Common myeloid progenitor, CD34-positive (primary cell): ENCODE results near the gene SLC23A1.
A peak's percentile ranks its signal among the peaks of the same experiment; 100 is the strongest.

Experiments used
- CTCF ChIA-PET: fragments of 350-600 bp; sonication (Branson Sonifier 250); formaldehyde crosslinking; loops from one replicate; lab custom pipeline; 2021; ENCODE audit warnings: antibody characterized with exemption; lab: Charles Lee
- POLR2A ChIA-PET: fragments of 350-600 bp; sonication (Branson Sonifier 250); formaldehyde crosslinking; loops from one replicate; lab custom pipeline; 2021; ENCODE audit warnings: antibody characterized with exemption; lab: Charles Lee
- DNase-seq, 3 donors: peaks; one replicate each; pipeline versions ENCODE4 v3.0.0 to v3.0.0-alpha.2; 2013
- H3K27ac ChIP-seq, 2 experiments: 1 replicate in 1 of 2; 2 replicates in 1 of 2; pipeline ENCODE4 v1.7.0; 2013; ENCODE audit warnings: inconsistent platforms in 2 of 2, low read length in 2 of 2, mild to moderate bottlenecking in 2 of 2, low read depth in 1 of 2, moderate library complexity in 1 of 2; ENCODE audit not compliant: severe bottlenecking in 2 of 2, insufficient read depth in 1 of 2, poor library complexity in 1 of 2
- H3K27me3 ChIP-seq, 5 experiments: replicated peaks in 2 of 5; 1 replicate in 3 of 5; 2 replicates in 2 of 5; pipeline versions ENCODE4 v1.6.1 to v1.7.0; 2013; ENCODE audit warnings: low read length in 4 of 5, mild to moderate bottlenecking in 2 of 5, moderate library complexity in 2 of 5, inconsistent platforms in 1 of 5; ENCODE audit not compliant: insufficient read depth in 5 of 5, control insufficient read depth in 4 of 5
- H3K36me3 ChIP-seq, 4 experiments: 1 replicate in 2 of 4; 2 replicates in 2 of 4; pipeline versions ENCODE4 v1.6.1 to v1.7.0; 2013; ENCODE audit warnings: low read length in 3 of 4, control low read depth in 1 of 4, mild to moderate bottlenecking in 1 of 4; ENCODE audit not compliant: control insufficient read depth in 4 of 4, insufficient read depth in 4 of 4
- H3K4me1 ChIP-seq, 4 experiments: 1 replicate in 3 of 4; 2 replicates in 1 of 4; pipeline versions ENCODE4 v1.6.1 to v1.7.1; 2013; ENCODE audit warnings: low read length in 3 of 4, mild to moderate bottlenecking in 3 of 4, control low read depth in 1 of 4, inconsistent platforms in 1 of 4, moderate library complexity in 1 of 4; ENCODE audit not compliant: control insufficient read depth in 4 of 4, insufficient read depth in 4 of 4; ENCODE audit errors: control extremely low read depth in 1 of 4
- H3K4me3 ChIP-seq, 7 experiments: 1 replicate in 4 of 7; 2 replicates in 3 of 7; pipeline versions ENCODE4 v1.5.1 to v1.7.0; 2013; ENCODE audit warnings: mild to moderate bottlenecking in 7 of 7, low read length in 6 of 7, moderate library complexity in 6 of 7, inconsistent platforms in 2 of 7, low read depth in 2 of 7, control low read depth in 1 of 7; ENCODE audit not compliant: insufficient read depth in 4 of 7, control insufficient read depth in 1 of 7; ENCODE audit errors: extremely low read depth in 1 of 7
- H3K9me3 ChIP-seq, 5 experiments: 1 replicate in 4 of 5; 2 replicates in 1 of 5; pipeline versions ENCODE4 v1.6.1 to v1.7.1; 2013; ENCODE audit warnings: low read length in 4 of 5, mild to moderate bottlenecking in 2 of 5, inconsistent platforms in 1 of 5, low read depth in 1 of 5, moderate library complexity in 1 of 5; ENCODE audit not compliant: control insufficient read depth in 4 of 5, insufficient read depth in 2 of 5; ENCODE audit errors: control extremely low read depth in 1 of 5
- WGBS: methylation state at CpG from one replicate; pipeline ENCODE4 v1.1.5; 2013; ENCODE audit not compliant: insufficient coverage; 5-methylcytosine and 5-hydroxymethylcytosine counted together

Gene SLC23A1

DNA sequence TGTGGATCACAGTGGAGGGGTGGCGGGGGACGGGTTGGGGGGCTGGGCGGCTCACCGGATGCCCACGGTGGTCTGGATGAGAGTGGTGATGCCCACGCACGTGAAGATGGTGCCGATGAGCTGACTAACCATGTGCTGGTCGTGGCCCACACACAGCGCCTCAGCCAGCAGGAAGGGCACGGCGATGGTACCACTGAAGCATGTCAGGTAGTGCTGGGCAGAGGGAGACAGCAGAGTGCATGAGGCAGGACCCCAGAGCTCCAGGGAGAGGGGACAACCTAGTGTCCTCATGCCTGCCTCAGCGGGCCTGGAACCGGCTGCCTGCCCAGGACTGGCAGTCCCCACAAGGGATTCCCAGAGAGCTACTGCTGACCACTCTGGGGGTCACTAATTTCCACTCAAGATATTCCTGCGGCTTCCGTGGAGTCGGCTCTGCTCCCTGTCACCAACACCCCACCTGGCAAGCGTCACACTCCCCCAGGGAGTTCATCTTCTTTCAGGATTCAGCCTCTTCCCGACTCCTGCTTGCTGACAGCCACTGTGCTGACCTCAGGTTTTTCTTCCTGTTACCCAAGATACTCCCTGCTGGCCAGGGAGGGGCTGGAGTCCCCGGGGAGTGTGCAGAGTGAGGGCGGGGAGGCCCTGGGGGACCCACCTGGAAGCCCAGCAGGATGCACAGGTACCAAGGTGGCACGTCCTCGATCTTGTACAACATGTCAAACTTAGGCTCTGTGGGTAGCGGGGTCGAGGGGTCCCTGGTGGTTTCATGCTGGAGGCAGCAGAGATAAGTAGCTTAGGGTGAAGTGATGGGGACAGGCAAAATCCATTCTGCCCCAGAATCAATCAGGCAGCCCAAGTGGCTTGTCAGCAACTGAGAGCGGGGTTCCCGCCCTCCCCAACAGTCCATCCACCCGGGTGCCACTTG, 998 bp downstream of the SLC23A1 start:
- Histone ChIP-seq H3K27ac (peak overlapping the region in 1 of 2 experiments; percentile 39), H3K4me3 (no peak overlapping the region), H3K4me1 (peaks cover 6 to 52% (median 51%) of the 10 kb centered on the region in 4 experiments), H3K27me3 (no peaks in the 10 kb centered on the region), H3K36me3 (peaks cover 0 to 8% (median 7%) of the 10 kb centered on the region in 4 experiments), H3K9me3 (no peaks in the 10 kb centered on the region)
- 96% methylated on average over 26 of the region's 28 CpGs for whole genome bisulfite sequencing
- POLR2A ChIA-PET = no interaction called here
- no peak for DNase-seq
- CTCF ChIA-PET = interaction anchor here (1.4 to 7.4 kb wide), 3 partner anchors 7 to 20 kb away, joined by 3 to 43 read pairs (median 7); no protein-coding TSS in a partner anchor

DNA sequence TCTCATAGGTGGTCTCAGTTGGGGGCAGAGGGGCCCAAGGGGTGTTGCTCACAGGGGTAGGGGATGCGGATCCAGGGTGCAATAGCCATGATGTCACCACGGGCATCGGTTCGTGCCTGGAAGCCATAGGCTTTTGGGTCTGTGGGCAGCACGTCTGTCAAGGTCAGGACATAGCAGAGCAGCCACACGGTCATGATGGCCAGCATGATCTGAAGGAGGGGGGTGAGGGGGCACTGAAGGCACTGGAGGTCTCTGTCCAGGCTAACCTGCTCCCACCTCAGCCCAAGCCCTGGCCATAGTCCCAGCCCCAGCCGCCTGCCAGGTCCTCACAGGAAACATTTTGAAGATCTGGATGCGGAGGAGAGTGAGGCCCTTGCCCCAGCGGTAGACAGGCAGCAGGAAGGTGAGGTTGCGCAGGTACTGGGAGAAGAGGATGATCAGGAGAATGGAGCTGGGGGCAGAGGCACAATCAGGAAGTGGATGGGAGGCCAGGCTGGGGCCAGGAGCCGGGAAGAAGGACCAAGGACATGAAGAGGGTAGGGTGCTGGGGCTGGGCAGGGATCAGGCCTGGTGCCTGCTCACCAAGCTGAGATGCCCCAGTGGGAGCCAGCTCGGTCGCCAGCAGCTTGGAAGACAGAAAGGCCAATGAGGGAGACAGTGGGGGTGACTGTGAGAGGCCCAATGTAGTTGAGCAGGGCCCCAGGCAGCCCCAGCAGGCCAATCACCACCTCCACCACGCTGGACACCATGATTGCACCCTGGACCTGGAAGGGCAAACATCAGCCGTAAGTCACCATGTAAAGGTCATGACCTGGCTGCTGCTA, 3.3 kb downstream of the SLC23A1 start:
- Histone ChIP-seq H3K27me3 (no peaks in the 10 kb centered on the region), H3K27ac (no peak overlapping the region), H3K9me3 (no peaks in the 10 kb centered on the region), H3K4me1 (peaks cover 0 to 29% (median 29%) of the 10 kb centered on the region in 4 experiments), H3K36me3 (peaks cover 0 to 13% (median 4%) of the 10 kb centered on the region in 4 experiments), H3K4me3 (no peak overlapping the region)
- ChIA-PET POLR2A (no interaction called here), CTCF (no interaction called here)
- WGBS = 95% methylated on average over 13 of the region's 15 CpGs
- no peak for DNase-seq

DNA sequence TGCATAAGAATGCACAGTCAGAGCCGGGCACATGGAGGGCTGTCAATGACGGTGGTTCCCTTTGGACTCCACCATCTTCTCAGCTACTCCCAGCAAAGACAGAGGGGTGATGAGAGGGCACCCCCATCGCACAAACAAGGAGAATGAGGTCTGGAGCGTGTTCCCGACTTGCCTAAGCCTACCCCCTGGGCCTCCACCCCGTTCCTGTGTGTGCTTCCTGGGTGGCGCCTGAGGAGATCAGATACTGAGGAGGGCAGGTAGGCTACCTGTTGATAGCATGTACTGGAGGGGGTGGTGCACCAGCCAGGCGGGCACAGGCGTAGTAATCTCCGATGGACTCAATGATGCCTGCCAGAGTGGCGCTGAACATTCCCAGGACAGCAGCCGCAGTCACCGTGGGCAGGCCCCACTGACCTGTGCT, 4.1 kb downstream of the SLC23A1 start:
- CTCF ChIA-PET = interaction anchor here (1.3 kb wide), 1 partner anchor 13 kb away, joined by 4 read pairs; no protein-coding TSS in a partner anchor
- no peak for DNase-seq
- POLR2A ChIA-PET = interaction anchor here (0.7 kb wide), 1 partner anchor 10 kb away, joined by 3 read pairs; no protein-coding TSS in a partner anchor
- Histone ChIP-seq H3K9me3 (no peaks in the 10 kb centered on the region), H3K36me3 (peaks cover 0 to 18% (median 6%) of the 10 kb centered on the region in 4 experiments), H3K4me1 (peaks cover 0 to 21% (median 20%) of the 10 kb centered on the region in 4 experiments), H3K27ac (no peak overlapping the region), H3K27me3 (no peaks in the 10 kb centered on the region), H3K4me3 (no peak overlapping the region)
- 88% methylated on average over 12 of the region's 13 CpGs for WGBS

DNA sequence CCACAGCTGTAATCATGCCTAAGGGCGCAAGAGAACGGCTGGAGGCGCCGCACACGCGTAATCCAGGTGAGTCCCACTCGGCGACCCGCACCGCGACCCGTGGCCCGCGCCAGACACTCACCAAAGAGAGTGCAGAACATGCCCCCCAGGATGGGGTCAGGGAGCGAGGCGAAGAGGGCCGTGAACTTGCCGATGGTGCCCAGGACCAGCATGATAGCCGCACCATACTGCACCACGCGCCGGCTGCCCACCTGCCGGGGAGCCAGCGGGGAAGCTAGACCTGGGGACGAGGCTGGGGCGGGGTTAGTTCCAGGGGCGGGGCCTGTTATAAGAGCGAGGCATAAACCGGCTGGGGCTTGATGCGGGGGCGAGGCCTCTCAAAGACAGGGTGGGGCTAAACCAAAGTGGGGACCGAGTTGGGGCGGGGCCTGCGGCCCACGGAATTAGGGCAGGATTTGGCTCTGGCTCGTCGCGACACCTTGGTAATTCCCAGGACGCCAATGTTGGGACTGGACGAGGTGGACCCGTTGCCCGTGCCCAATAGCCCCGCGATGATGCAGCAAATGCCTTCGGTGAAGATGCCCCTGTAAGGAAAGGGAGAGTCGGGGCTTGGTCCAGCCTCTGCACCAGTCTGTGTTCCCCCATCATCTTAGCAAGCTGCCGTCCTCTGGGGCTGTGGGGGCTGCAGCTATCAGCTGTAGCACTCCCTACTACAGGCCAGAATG, 4.8 kb downstream of the SLC23A1 start:
- 95% methylated on average over 42 of the region's 47 CpGs for WGBS
- ChIA-PET CTCF (interaction anchor here (0.8 to 1.8 kb wide), 5 partner anchors 10 to 36 kb away, joined by 3 to 7 read pairs (median 4); no protein-coding TSS in a partner anchor), POLR2A (interaction anchor here (0.7 kb wide), 1 partner anchor 10 kb away, joined by 3 read pairs; no protein-coding TSS in a partner anchor)
- H3K27ac ChIP-seq = no peak overlapping the region
- H3K4me3 ChIP-seq = no peak overlapping the region
- H3K9me3 ChIP-seq = no peaks in the 10 kb centered on the region
- no peaks in the 10 kb centered on the region for H3K27me3 ChIP-seq
- peaks cover 0 to 14% (median 14%) of the 10 kb centered on the region in 4 experiments for H3K4me1 ChIP-seq
- no peak for DNase-seq
- peaks cover 0 to 25% (median 13%) of the 10 kb centered on the region in 4 experiments for H3K36me3 ChIP-seq

DNA sequence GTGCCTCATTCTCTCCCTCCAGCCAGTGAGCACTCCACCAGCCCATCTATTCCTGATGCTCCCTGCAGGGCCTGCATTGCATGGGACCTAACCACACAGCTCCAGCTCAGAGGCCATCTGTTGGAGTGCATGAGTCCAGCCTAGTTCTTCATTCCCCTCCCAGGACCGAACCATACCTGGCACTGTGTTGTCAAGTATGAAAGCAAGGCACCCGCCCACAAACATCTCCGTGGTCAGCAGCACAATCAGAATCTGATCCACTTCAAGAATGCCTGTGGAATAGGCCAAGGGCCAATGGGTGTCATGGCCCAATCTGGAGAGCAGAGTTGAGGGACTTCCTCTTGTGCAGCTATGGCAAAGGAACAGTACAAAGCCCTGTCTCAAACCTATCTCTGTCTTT, 5.9 kb downstream of the SLC23A1 start:
- WGBS = 97% methylated on average over 3 of the region's 3 CpGs
- H3K36me3 ChIP-seq = peaks cover 1 to 27% (median 14%) of the 10 kb centered on the region in 4 experiments
- no peaks in the 10 kb centered on the region for H3K9me3 ChIP-seq
- no peak overlapping the region for H3K27ac ChIP-seq
- H3K4me3 ChIP-seq = no peak overlapping the region
- peaks cover 0 to 6% (median 5%) of the 10 kb centered on the region in 4 experiments for H3K4me1 ChIP-seq
- DNase-seq = no peak
- ChIA-PET CTCF (interaction anchor here (0.8 to 4.2 kb wide), 7 partner anchors 9 to 37 kb away, joined by 3 to 43 read pairs (median 4); partner anchors contain the start of gene SLC23A1), POLR2A (no interaction called here)
- no peaks in the 10 kb centered on the region for H3K27me3 ChIP-seq

DNA sequence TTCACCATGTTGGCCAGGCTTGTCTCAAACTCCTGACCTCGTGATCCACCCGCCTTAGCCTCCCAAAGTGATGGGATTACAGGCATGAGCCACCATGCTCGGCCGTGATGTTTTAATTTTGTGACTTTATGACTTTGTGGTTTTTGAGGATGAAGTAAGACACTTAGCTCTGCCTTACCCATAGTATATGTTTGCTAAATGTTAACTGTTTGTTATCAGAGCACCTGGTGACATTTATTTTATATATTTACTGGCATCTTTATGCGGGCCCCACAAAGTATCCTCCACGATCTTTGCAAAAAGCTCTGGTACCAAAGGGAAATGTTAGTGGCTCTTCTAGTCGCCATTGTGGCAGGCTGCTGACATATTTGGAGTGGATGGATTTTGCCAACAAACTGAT, 6.7 kb downstream of the SLC23A1 start:
- Histone ChIP-seq H3K4me1 (peaks cover 0 to 5% (median 4%) of the 10 kb centered on the region in 4 experiments), H3K36me3 (peaks cover 6 to 31% (median 21%) of the 10 kb centered on the region in 4 experiments), H3K27me3 (no peaks in the 10 kb centered on the region), H3K27ac (no peak overlapping the region), H3K9me3 (no peaks in the 10 kb centered on the region), H3K4me3 (no peak overlapping the region)
- WGBS = 100% methylated on average over 6 of the region's 7 CpGs
- DNase-seq = no peak
- ChIA-PET POLR2A (no interaction called here), CTCF (interaction anchor here (0.8 to 4.2 kb wide), 8 partner anchors 9 to 82 kb away, joined by 3 to 43 read pairs (median 3); partner anchors contain the start of genes MATR3 and SLC23A1)
